ENCODE data around the gene TVP23C. TPM values are rescaled to one million over a fixed set of nuclear protein-coding genes. Genes with fewer than 3 reads are reported as not detected.
"Not testable (repeated sequence)": the region's sequence is repeated elsewhere in the genome, so short reads cannot be mapped to it uniquely, and the experiment has no call there.

TVP23C gene
- total and polyA plus RNA-seq, 8 donors: 2.4 to 74.5 (median 21.0) TPM; not detected in 2

DNA sequence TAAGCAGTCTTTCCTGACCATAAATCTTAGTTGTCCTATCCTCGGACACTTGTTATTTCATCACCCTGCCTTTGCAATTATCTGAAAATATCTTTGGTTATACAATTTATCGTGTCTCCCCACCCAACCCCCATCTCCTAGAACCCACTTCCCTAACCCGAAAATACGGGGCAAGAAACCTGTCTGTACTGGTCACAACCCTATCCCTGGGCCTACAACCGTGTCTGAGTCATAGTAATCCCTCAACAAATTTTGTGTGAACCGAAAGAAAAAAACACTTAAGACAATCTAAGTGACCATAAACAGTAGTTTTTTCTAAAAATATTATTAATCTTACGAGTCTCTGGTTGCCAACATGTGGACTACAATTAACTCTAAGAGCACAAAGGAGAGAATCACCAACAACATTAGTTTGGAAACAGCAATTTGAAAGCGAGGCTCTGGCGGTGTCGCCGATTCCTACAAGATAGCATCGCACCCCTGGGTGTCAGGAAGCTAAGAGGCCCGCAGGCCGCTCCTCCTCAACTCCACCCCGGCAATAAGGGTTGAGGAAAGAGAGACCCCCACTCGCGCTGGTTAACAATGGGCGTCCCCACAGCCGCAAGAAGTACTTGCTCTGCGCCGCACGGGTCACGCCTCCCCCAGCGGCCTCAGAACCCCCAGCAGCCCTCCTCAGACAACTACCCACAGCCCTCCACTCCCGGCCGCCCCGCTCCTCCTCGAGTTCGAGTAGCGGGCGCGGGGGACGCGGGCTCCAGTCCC lies 489 bp downstream of the TVP23C start:
- not testable (repeated sequence) for H3K36me3 ChIP-seq

DNA sequence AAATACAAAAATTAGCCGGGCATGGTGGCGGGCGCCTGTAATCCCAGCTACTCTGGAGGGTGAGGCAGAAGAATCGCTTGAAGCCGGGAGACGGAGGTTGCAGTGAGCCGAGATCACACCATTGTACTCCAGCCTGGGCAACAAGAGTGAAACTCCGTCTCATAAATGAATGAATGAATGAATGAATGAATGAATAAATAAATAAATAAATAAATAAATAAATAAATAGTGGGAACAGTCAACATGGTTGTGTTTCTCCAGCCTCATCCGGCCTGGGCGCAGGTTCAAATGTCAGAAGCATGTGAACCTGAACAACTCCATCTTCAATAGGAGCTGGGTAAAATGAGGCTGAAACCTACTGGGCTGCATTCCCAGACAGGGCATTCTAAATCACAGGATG lies 1.8 kb downstream of the TVP23C start:
- DNase-seq; intact Hi-C loops (cut with DNase I; ENCODE audit: low total_unique reads); H3K4me3 ChIP-seq; H3K36me3 ChIP-seq; H3K27ac ChIP-seq; H3K9me3 ChIP-seq; H3K27me3 ChIP-seq: not testable (repeated sequence)
- peaks cover 0 to 12% (median 3%) of the 10 kb centered on the region in 4 donors for H3K4me1 ChIP-seq
- 89 to 98% (median 95%) methylated on average over 10 of the region's 10 CpGs for WGBS, 5 donors

More for the DNA sequence above, 489 bp downstream of the TVP23C start:
- H3K9me3 ChIP-seq; intact Hi-C loops (cut with DNase I; ENCODE audit: low total_unique reads); DNase-seq; H3K27me3 ChIP-seq: not testable (repeated sequence)
- WGBS, 5 donors: 3 to 7% (median 5%) methylated on average over 4 to 30 of the region's 34 CpGs; no CpG with 5 or more reads in 1 of the 5 donors
- peak overlapping the region; percentile 76 to 81 (median 78) for H3K4me3 ChIP-seq
- peak overlapping the region; percentile 77 to 97 (median 87) for H3K27ac ChIP-seq
- H3K4me1 ChIP-seq: peaks cover 0 to 12% (median 3%) of the 10 kb centered on the region in 4 donors

DNA sequence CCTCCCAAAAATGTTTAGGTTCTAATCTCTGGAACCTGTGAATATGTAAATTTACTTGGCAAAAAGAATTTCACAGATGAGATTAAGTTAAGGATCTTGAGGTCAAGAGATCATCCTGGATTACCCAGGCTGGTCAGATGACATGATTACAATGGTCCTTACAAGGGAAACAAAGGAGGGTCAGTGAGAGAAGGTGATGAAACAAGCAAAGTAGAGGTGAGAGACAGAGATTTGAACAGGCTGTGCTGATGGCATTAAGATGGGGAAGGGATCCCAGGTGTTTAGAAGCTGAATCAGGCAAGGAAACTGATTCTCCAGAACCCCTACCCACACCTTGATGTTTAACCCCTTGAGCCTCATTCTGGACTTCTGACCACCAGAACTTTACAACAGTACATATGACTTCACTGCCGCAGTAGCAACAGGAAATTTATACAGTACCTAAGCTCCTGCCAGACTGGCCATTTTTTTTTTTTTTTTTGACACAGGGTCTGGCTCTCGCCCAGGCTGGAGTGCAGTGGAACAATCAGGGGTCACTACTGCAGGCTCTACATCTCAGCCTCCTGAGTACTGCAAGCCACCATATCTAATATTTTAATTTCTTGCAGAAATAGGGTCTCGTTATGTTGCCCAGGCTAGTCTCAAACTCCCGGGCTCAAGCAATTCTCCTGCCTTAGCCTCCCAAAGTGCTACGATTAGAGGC lies 4.7 kb downstream of the TVP23C start:
- 21 to 68% (median 54%) methylated on average over 2 to 5 of the region's 5 CpGs for WGBS, 5 donors

DNA sequence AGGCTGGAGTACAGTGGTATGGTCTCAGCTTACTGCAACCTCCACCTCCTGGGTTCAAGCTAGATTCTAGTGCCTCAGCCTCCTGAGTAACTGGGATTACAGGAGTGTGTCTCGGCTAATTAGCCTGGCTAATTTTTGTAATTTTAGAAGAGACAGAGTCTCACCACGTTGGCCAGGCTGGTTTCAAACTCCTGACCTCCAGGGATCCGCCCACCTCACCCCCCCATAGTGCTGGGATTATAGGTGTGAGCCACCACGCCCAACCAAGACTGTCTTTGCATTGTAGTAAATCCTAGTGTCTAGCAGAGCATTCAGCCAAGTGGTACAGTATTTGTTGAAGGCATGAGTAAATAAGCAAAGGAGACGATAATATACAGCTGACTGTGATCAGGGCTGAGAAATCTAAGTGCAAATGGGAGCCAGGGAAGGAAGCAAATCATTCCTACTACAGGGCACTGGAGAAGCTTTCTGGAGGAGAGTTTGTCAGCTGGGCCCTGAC lies 5.9 kb downstream of the TVP23C start:
- DNase-seq; H3K27me3 ChIP-seq; H3K27ac ChIP-seq; H3K4me3 ChIP-seq; H3K36me3 ChIP-seq; H3K9me3 ChIP-seq; H3K4me1 ChIP-seq; intact Hi-C loops (cut with DNase I; ENCODE audit: low total_unique reads): not testable (repeated sequence)
- WGBS, 5 donors: 66 to 87% (median 80%) methylated on average over 3 to 4 of the region's 5 CpGs; no CpG with 5 or more reads in 1 of the 5 donors

More for the DNA sequence above, 4.7 kb downstream of the TVP23C start:
- H3K4me1 ChIP-seq; H3K27ac ChIP-seq; H3K36me3 ChIP-seq; H3K9me3 ChIP-seq; H3K4me3 ChIP-seq; intact Hi-C loops (cut with DNase I; ENCODE audit: low total_unique reads); H3K27me3 ChIP-seq; DNase-seq: not testable (repeated sequence)

DNA sequence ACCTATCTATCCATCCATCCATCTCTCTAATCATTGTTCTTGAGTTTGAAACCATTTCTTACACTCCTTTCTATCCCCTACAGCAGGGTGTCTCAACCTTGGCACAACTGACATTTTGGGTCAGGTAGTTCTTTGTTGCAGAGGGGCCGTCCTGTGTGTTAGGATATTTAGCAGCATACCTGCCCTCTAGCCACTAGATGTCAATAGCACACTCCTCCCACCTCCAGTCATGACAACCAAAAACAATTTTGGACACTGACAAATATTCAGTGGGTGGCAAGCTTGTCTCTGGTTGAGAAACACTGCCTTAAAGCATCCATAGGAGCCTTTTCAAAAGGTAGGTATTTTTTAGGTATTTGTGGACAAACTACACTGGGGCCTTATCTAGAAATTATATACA lies 10.4 kb downstream of the TVP23C start:
- H3K9me3 ChIP-seq; H3K36me3 ChIP-seq; H3K4me3 ChIP-seq; H3K27ac ChIP-seq; DNase-seq; H3K27me3 ChIP-seq; intact Hi-C loops (cut with DNase I; ENCODE audit: low total_unique reads); H3K4me1 ChIP-seq: not testable (repeated sequence)
- WGBS, 5 donors: 20 to 53% (median 36%) methylated on average over 1 of the region's 1 CpG

DNA sequence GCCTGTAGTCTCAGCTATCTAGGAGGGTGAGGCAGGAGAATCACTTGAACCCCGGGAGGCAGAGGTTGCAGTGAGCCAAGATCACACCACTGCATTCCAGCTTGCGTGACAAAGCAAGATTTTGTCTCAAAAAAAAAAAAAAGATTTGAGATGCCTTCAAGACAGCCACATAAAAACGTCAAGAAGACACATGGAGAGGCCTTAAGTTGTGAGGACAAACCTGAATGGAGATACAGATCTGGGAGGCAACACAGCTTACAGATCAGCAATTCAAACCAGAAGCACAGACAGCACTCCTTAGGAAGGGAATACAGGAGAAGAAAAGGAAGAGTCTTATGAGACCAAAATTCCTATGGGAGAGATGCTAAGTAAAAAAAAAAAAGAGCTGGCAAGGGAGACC lies 13.7 kb downstream of the TVP23C start:
- 70 to 80% (median 73%) methylated on average over 3 of the region's 3 CpGs for WGBS, 5 donors
- H3K27ac ChIP-seq; intact Hi-C loops (cut with DNase I; ENCODE audit: low total_unique reads); DNase-seq; H3K4me1 ChIP-seq; H3K4me3 ChIP-seq; H3K9me3 ChIP-seq; H3K27me3 ChIP-seq: not testable (repeated sequence)
- H3K36me3 ChIP-seq: peaks cover 0 to 14% (median 9%) of the 10 kb centered on the region in 4 donors

DNA sequence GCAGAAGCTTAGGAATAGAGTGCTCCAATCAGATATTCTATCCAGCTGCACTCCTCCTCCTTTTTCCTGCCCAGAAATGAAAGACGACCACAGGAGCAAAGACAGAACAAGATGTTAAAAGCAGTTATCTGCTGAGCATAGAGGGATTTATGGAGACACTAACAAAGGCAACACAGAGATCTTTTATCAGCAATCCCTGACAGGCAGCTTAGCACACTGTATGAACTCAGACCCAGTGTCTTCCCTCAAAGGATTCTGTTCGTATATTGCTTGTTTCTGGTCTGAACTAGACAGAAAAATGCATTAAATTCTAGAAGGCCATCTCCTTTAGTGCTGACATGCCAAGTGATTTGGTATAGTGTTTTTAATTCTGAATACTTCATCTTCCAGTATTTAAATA lies 16.7 kb downstream of the TVP23C start:
- H3K27me3 ChIP-seq; H3K4me1 ChIP-seq; H3K27ac ChIP-seq; H3K4me3 ChIP-seq; DNase-seq; intact Hi-C loops (cut with DNase I; ENCODE audit: low total_unique reads); H3K9me3 ChIP-seq: not testable (repeated sequence)
- 86 to 97% (median 92%) methylated on average over 1 of the region's 2 CpGs; no CpG with 5 or more reads in 1 of the 5 donors for WGBS, 5 donors
- H3K36me3 ChIP-seq: peaks cover 0 to 35% (median 20%) of the 10 kb centered on the region in 4 donors

DNA sequence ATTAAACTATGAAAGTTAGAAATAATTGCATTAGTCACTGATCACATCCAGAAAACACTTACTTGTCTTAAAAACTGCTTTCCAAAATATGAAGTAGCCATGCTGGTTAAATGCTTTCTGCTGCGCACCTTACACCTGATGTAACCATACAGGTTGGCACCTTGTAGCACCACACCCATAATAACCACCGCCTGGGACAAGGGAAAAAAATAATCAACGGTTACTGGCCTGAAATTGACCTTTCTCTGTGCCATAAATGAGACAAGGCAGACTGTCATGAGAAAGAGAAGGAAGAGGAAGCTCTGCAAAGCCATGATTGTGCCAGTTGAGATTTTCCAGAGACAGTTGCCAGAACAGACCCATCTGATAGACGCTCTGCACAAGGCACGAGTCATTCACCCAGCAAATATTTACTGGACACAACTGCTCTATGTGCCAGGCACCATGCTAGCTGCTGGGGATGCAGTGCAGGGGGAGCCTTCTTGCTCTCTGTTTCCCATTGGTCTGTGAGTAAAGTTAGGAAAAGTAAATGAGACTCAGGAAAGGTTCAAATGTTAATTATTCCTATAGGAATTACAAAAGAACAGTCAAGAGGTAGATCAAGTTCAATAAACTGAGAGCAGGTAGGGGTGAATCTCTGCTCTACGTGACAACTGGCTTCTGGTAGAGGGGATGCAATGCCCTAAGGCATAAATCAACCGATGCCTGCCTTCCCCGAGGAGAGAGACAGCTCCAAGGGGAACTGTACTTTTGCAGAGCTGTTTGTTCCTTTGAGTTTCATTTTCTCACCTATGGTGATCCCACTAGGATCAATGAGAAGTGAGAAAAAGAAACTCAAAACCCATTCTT lies 22.7 kb downstream of the TVP23C start:
- peaks cover 0 to 41% (median 32%) of the 10 kb centered on the region in 4 donors for H3K36me3 ChIP-seq
- H3K4me3 ChIP-seq; H3K9me3 ChIP-seq; H3K27me3 ChIP-seq; DNase-seq; H3K4me1 ChIP-seq; H3K27ac ChIP-seq; intact Hi-C loops (cut with DNase I; ENCODE audit: low total_unique reads): not testable (repeated sequence)
- WGBS, 5 donors: 56 to 69% (median 60%) methylated on average over 7 to 8 of the region's 8 CpGs

DNA sequence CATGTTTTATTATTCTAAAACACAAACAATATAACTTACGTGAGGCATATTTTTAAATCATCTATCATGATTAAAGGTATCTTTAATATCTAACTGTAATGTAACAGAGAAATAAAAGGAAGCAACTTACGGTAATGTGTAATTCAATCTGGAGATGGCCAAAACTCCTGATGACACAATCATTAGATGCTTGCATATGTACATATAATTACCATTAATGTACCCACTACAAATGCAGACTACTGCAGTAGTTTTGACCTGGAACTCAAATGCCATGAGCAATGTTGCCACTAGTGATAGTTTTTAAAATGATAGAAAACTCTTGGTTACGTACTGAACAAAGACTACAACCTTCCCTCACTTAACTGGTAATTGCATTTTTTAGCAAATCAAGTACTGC lies 30.2 kb downstream of the TVP23C start:
- H3K36me3 ChIP-seq; H3K27ac ChIP-seq; H3K4me3 ChIP-seq; H3K27me3 ChIP-seq; H3K4me1 ChIP-seq; intact Hi-C loops (cut with DNase I; ENCODE audit: low total_unique reads); DNase-seq; H3K9me3 ChIP-seq: not testable (repeated sequence)
- 75 to 94% (median 91%) methylated on average over 3 of the region's 3 CpGs for WGBS, 5 donors

All from stomach (tissue), 9 donors.